SK-N-SH (cell line): ENCODE results near the gene KLC4.

ENCODE experiments used
- CHD2 ChIP-seq: fragments of 150-350 bp; IDR thresholded peaks from 2 replicates; pipeline ENCODE4 v1.6.1; 2018; ENCODE audit warnings: low read length; ENCODE audit not compliant: partially characterized antibody
- EZH2phosphoT487 ChIP-seq: fragments of 200-600 bp; sonication (generic); IDR thresholded peaks from 2 replicates; pipeline ENCODE4 v1.6.1; 2017; ENCODE audit warnings: low read depth, mixed run types, mild to moderate bottlenecking, antibody characterized with exemption, moderate library complexity, borderline replicate concordance
- FOXM1 ChIP-seq: IDR thresholded peaks from 2 replicates; pipeline ENCODE4 v1.4.0; 2012; ENCODE audit warnings: low read depth, mild to moderate bottlenecking
- NRF1 ChIP-seq: IDR thresholded peaks from 2 replicates; pipeline ENCODE4 v1.6.1; 2012; ENCODE audit warnings: low read depth, mild to moderate bottlenecking, low read length
- POLR2AphosphoS5 ChIP-seq: IDR thresholded peaks from 2 replicates; pipeline ENCODE4 v1.6.1; 2012; ENCODE audit warnings: low read depth, low read length
- RAD21 ChIP-seq: IDR thresholded peaks from 2 replicates; pipeline ENCODE4 v1.6.1; 2012; ENCODE audit warnings: mild to moderate bottlenecking, low read length
- TAF1 ChIP-seq: IDR thresholded peaks from 2 replicates; pipeline ENCODE4 v1.6.1; 2012; ENCODE audit warnings: low read depth, mild to moderate bottlenecking, low read length, moderate library complexity, borderline replicate concordance
- TEAD4 ChIP-seq: IDR thresholded peaks from 2 replicates; pipeline ENCODE4 v1.4.0; 2012; ENCODE audit warnings: mild to moderate bottlenecking, borderline replicate concordance; ENCODE audit not compliant: insufficient read depth
- YY1 ChIP-seq: IDR thresholded peaks from 2 replicates; pipeline ENCODE4 v1.4.0; 2012; ENCODE audit warnings: low read depth, mild to moderate bottlenecking
- TF ChIP-seq, protein P1 (sequence below): fragments of 200-600 bp; sonication (generic); IDR thresholded peaks from 2 replicates; pipeline ENCODE4 v1.6.1; 2017; ENCODE audit warnings: antibody characterized with exemption, mild to moderate bottlenecking, moderate library complexity
- TF ChIP-seq, protein P2 (sequence below): IDR thresholded peaks from 2 replicates; pipeline ENCODE4 v1.6.1; 2012; ENCODE audit warnings: mild to moderate bottlenecking, low read depth, low read length, moderate library complexity
- TF ChIP-seq, protein P3 (sequence below): IDR thresholded peaks from 2 replicates; pipeline ENCODE4 v1.4.0; 2012; ENCODE audit warnings: low read depth

DNA sequence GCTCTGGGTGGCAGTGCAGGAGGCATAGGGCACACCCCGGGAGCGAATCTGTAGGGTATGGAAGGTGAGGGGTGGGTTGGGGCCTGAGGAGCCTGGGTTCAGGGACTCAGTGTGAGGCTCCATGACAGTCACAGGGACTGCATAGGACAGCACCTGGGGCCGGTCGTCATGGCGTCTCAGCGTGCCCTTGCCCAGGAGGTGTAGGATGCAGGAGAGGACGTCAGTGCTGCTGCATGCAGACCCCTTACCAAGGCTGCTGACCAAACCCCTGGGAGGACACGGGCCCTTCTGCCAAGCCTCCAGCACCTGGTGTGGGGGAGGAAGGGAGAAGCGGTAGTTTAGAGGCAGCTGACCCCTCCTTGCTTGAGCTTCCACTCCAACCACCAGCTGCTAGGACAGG lies 21.7 kb upstream of the KLC4 start:
- TF ChIP-seq, protein P1, sequence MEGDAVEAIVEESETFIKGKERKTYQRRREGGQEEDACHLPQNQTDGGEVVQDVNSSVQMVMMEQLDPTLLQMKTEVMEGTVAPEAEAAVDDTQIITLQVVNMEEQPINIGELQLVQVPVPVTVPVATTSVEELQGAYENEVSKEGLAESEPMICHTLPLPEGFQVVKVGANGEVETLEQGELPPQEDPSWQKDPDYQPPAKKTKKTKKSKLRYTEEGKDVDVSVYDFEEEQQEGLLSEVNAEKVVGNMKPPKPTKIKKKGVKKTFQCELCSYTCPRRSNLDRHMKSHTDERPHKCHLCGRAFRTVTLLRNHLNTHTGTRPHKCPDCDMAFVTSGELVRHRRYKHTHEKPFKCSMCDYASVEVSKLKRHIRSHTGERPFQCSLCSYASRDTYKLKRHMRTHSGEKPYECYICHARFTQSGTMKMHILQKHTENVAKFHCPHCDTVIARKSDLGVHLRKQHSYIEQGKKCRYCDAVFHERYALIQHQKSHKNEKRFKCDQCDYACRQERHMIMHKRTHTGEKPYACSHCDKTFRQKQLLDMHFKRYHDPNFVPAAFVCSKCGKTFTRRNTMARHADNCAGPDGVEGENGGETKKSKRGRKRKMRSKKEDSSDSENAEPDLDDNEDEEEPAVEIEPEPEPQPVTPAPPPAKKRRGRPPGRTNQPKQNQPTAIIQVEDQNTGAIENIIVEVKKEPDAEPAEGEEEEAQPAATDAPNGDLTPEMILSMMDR, result no peak
- no peak for TF ChIP-seq YY1
- TF ChIP-seq, protein P2, sequence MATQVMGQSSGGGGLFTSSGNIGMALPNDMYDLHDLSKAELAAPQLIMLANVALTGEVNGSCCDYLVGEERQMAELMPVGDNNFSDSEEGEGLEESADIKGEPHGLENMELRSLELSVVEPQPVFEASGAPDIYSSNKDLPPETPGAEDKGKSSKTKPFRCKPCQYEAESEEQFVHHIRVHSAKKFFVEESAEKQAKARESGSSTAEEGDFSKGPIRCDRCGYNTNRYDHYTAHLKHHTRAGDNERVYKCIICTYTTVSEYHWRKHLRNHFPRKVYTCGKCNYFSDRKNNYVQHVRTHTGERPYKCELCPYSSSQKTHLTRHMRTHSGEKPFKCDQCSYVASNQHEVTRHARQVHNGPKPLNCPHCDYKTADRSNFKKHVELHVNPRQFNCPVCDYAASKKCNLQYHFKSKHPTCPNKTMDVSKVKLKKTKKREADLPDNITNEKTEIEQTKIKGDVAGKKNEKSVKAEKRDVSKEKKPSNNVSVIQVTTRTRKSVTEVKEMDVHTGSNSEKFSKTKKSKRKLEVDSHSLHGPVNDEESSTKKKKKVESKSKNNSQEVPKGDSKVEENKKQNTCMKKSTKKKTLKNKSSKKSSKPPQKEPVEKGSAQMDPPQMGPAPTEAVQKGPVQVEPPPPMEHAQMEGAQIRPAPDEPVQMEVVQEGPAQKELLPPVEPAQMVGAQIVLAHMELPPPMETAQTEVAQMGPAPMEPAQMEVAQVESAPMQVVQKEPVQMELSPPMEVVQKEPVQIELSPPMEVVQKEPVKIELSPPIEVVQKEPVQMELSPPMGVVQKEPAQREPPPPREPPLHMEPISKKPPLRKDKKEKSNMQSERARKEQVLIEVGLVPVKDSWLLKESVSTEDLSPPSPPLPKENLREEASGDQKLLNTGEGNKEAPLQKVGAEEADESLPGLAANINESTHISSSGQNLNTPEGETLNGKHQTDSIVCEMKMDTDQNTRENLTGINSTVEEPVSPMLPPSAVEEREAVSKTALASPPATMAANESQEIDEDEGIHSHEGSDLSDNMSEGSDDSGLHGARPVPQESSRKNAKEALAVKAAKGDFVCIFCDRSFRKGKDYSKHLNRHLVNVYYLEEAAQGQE, result no peak
- no peak for TF ChIP-seq POLR2AphosphoS5
- no peak for TF ChIP-seq TEAD4
- no peak for TF ChIP-seq NRF1
- TF ChIP-seq FOXM1, result no peak
- TF ChIP-seq RAD21, result no peak
- no peak for TF ChIP-seq TAF1
- TF ChIP-seq CHD2, result no peak
- TF ChIP-seq, protein P3, sequence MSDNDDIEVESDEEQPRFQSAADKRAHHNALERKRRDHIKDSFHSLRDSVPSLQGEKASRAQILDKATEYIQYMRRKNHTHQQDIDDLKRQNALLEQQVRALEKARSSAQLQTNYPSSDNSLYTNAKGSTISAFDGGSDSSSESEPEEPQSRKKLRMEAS, result no peak
- TF ChIP-seq EZH2phosphoT487, result no peak
